Fibroblast of lung (primary cell): ENCODE measurements around the gene CAMK2B.

Experiments
- CTCF ChIP-seq, 2 donors: IDR thresholded peaks in 1 of 2; conservative IDR thresholded peaks in 1 of 2; 1 replicate in 1 of 2; 2 replicates in 1 of 2; pipeline ENCODE4 v1.5.1; 2011 to 2012; ENCODE audit warnings: low read length in 2 of 2, control low read depth in 1 of 2, inconsistent platforms in 1 of 2, low read depth in 1 of 2, mild to moderate bottlenecking in 1 of 2
- EZH2 ChIP-seq: IDR thresholded peaks from 2 replicates; pipeline ENCODE4 v1.5.1; 2012; ENCODE audit warnings: low read length, control low read depth, mild to moderate bottlenecking; ENCODE audit errors: missing control alignments

GRCh38 chr7:44213877-44214388, 111.5 kb downstream of the CAMK2B start:
- TF ChIP-seq CTCF (conservative IDR thresholded peaks at IDR 0.05 in 1 of 2, IDR thresholded peaks at IDR 0.05 in 1 of 2; ENCODE audit: low read depth in 1 of 2, low read length in 2 of 2): no peak
- no peak for TF ChIP-seq EZH2
